ENCODE results near the gene STARD3.

STARD3 gene

GRCh38 chr17:39661744-39662541 lies 25.0 kb downstream of the STARD3 start:
- no peak for TF ChIP-seq CTCF (IDR thresholded peaks at IDR 0.05; ENCODE audit: control insufficient read depth, extremely low read depth, insufficient read depth)
- H3K4me3 ChIP-seq (ENCODE audit: low read depth, low read length): no peak overlapping the region
- DNase-seq (ENCODE audit: low read depth): no peak

GRCh38 chr17:39662551-39663339 lies 25.8 kb downstream of the STARD3 start:
- DNase-seq (ENCODE audit: low read depth): no peak
- no peak overlapping the region for H3K4me3 ChIP-seq (ENCODE audit: low read depth, low read length)
- TF ChIP-seq CTCF (IDR thresholded peaks at IDR 0.05; ENCODE audit: control insufficient read depth, extremely low read depth, insufficient read depth): no peak

GRCh38 chr17:39663340-39663687 lies 26.4 kb downstream of the STARD3 start:
- H3K4me3 ChIP-seq (ENCODE audit: low read depth, low read length): no peak overlapping the region
- no peak for DNase-seq (ENCODE audit: low read depth)
- TF ChIP-seq CTCF (IDR thresholded peaks at IDR 0.05; ENCODE audit: control insufficient read depth, extremely low read depth, insufficient read depth): no peak

GRCh38 chr17:39663688-39664580 lies 27.0 kb downstream of the STARD3 start:
- no peak for DNase-seq (ENCODE audit: low read depth)
- TF ChIP-seq CTCF (IDR thresholded peaks at IDR 0.05; ENCODE audit: control insufficient read depth, extremely low read depth, insufficient read depth): no peak
- no peak overlapping the region for H3K4me3 ChIP-seq (ENCODE audit: low read depth, low read length)

- no peak for DNase-seq (ENCODE audit: low read depth)
- TF ChIP-seq CTCF (IDR thresholded peaks at IDR 0.05; ENCODE audit: control insufficient read depth, extremely low read depth, insufficient read depth): no peak
- H3K4me3 ChIP-seq (ENCODE audit: low read depth, low read length): no peak within 1 kb of the TSS
Observed at GRCh38 chr17:39664581-39665561, 27.9 kb downstream of the STARD3 start, which contains the start of gene TCAP. Gene TCAP (plus strand): TSS chr17:39665349. CDS start chr17:39665360, 11 bp downstream.
